Karpas-422 (cell line): ENCODE data around the gene WIPF2. TPM values are rescaled to one million over a fixed set of nuclear protein-coding genes. Genes with fewer than 3 reads are reported as not detected.

ENCODE experiments used
- DNase-seq: peaks from one replicate; pipeline ENCODE4 v3.0.0-alpha.2; 2015
- H2AFZ ChIP-seq: fragments of 200-600 bp; sonication (generic); 2 replicates; pipeline ENCODE4 v1.6.1; 2014; ENCODE audit warnings: antibody characterized with exemption, low read length, mixed read lengths
- H3K27ac ChIP-seq: fragments of 200-600 bp; sonication (generic); 2 replicates; pipeline ENCODE4 v1.5.1; 2014; ENCODE audit warnings: mild to moderate bottlenecking, low read length, moderate library complexity
- H3K27me3 ChIP-seq: fragments of 200-600 bp; sonication (generic); 2 replicates; pipeline ENCODE4 v1.6.1; 2014; ENCODE audit warnings: low read length, mixed read lengths
- H3K36me3 ChIP-seq: fragments of 200-600 bp; sonication (generic); 2 replicates; pipeline ENCODE4 v1.6.1; 2014; ENCODE audit warnings: low read length, mixed read lengths; ENCODE audit not compliant: insufficient read depth
- H3K4me1 ChIP-seq: fragments of 200-600 bp; sonication (generic); 2 replicates; pipeline ENCODE4 v1.6.1; 2014; ENCODE audit warnings: mild to moderate bottlenecking, low read length, mixed read lengths
- H3K4me2 ChIP-seq: fragments of 200-600 bp; sonication (generic); 2 replicates; pipeline ENCODE4 v1.6.1; 2014; ENCODE audit warnings: low read length, low read depth, mild to moderate bottlenecking; ENCODE audit not compliant: poor library complexity, severe bottlenecking
- H3K4me3 ChIP-seq: fragments of 200-600 bp; sonication (generic); 2 replicates; pipeline ENCODE4 v1.5.1; 2014; ENCODE audit warnings: mild to moderate bottlenecking, antibody characterized with exemption, low read length, mixed read lengths
- H3K79me2 ChIP-seq: fragments of 200-600 bp; sonication (generic); 2 replicates; pipeline ENCODE4 v1.6.1; 2014; ENCODE audit warnings: mild to moderate bottlenecking, low read length, mixed read lengths
- H3K9ac ChIP-seq: fragments of 200-600 bp; sonication (generic); 2 replicates; pipeline ENCODE4 v1.6.0; 2014; ENCODE audit warnings: low read length
- H3K9me2 ChIP-seq: fragments of 200-600 bp; sonication (generic), shearing (Covaris generic); replicated peaks from 2 replicates; pipeline ENCODE4 v1.6.0; 2014; ENCODE audit warnings: mild to moderate bottlenecking, low read length, moderate library complexity; ENCODE audit not compliant: insufficient read depth
- H3K9me3 ChIP-seq: fragments of 300-700, 200-600 bp; sonication (generic); 2 replicates; pipeline ENCODE4 v1.6.1; 2014; ENCODE audit warnings: low read length, mixed read lengths
- H4K20me1 ChIP-seq: fragments of 200-600 bp; sonication (generic); 2 replicates; pipeline ENCODE4 v1.6.1; 2014; ENCODE audit warnings: mild to moderate bottlenecking, antibody characterized with exemption, low read length, low read depth; ENCODE audit not compliant: insufficient read depth
- total RNA-seq: library from RNA; depleted of rRNA; stranded (reverse); fragments of >200 nt; shearing (Covaris generic); gene quantifications from 2 replicates; pipeline ENCODE4 v1.2.3, GENCODE V29; 2014; ENCODE audit warnings: low replicate concordance

WIPF2 gene
- total RNA-seq, 1 experiment from 2014 or later, result 19.0 TPM

DNA sequence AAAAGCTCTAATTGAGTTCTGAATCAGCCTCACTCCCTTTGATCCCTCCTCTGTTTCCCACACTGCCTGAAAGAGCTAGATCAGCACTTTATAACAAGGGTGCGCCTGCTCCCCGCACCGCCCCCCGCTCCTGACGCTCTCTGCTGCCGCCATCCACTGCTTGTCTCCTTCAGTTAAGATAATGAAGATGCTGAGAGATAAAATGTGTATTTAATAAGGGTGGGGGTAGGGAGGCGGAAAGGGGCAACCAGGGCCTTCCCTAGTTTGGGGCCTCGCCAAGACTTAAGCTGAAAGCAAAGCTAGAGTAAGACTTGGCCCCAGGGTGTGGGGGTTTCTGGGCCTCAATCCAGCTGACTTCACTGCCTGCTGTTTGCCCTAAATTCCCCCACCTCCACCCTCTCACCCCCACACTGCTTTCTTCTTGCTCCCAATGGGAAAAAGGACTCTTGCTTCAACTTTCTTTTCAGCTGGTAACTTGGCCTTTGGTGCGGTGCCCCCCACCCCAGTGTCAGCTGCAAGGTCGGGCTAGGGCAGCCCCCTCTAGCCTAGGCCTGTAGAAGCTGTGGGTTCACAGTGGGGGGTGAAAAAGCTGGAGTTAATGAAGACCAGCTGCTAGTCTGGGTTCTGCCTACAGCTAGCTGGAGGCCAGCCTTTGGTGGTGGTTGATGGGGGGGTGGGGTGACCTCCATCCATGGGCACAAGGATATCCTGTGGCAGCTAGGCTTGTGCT lies 88.1 kb downstream of the WIPF2 start:
- no peak overlapping the region for H3K9ac ChIP-seq

DNA sequence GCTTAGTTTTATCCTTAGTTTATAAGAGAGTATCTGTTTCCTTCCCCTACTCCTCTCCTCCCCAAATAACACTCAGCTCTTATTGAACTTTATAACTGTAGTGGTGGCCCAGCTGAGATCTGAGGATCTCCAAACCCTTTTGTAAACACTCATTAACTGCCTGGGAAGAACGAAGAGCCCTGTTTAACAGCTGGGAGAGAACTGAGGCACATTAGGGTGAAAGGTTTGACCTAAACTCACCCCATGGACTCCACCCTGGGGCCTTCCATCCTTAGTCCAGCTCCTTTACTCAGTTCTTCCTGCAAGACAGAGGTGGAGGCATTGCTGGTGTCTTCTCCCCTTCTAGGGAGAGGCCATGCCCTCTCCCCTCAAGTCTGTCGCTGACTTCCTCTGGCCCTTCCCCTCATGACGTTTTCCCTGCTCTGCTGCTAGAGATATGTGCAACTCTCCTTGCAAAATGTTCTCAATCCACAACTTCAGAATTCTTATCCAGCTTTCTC lies 88.7 kb downstream of the WIPF2 start:
- H3K9me3 ChIP-seq, result no peaks in the 10 kb centered on the region
- H3K4me1 ChIP-seq, result peaks cover 56% of the 10 kb centered on the region

More for the DNA sequence above, 88.1 kb downstream of the WIPF2 start:
- Histone ChIP-seq H3K27me3 (no peaks in the 10 kb centered on the region), H3K4me1 (peaks cover 49% of the 10 kb centered on the region), H3K27ac (no peak overlapping the region), H3K79me2 (no peaks in the 10 kb centered on the region), H4K20me1 (0 out of 2 replicates have a peak, but pooled peaks cover 5% of the 10 kb centered on the region), H3K9me2 (no peaks in the 10 kb centered on the region), H3K4me2 (no peak overlapping the region), H2AFZ (no peak overlapping the region), H3K9me3 (no peaks in the 10 kb centered on the region), H3K36me3 (peaks cover 20% of the 10 kb centered on the region; the same call in 1 of the 2 replicates), H3K4me3 (no peak overlapping the region)
- DNase-seq, result no peak

GRCh38 chr17:40309031-40309948 lies 90.2 kb downstream of the WIPF2 start, which contains the start of gene RARA:
Gene RARA, plus strand, starts transcription at chr17:40309180. Its CDS starts 22,039 bp downstream, at chr17:40331219.
- peak within 1 kb of the TSS; percentile 69 for H3K4me2 ChIP-seq
- no peaks in the 10 kb centered on the region for H3K27me3 ChIP-seq
- no peaks in the 10 kb centered on the region for H3K9me2 ChIP-seq
- 0 out of 2 replicates have a peak within 1 kb of the TSS, but pooled peaks have one; percentile 25 for H3K27ac ChIP-seq
- H3K4me3 ChIP-seq, result peak within 1 kb of the TSS; percentile 62; the same call in 1 of the 2 replicates
- H2AFZ ChIP-seq, result peak within 1 kb of the TSS; percentile 41; the same call in 1 of the 2 replicates
- H3K9ac ChIP-seq, result peak within 1 kb of the TSS; percentile 66
- peaks cover 71% of the 10 kb centered on the region for H3K4me1 ChIP-seq
- peak; percentile 78 for DNase-seq
- H3K36me3 ChIP-seq, result no peaks in the 10 kb centered on the region
- no peaks in the 10 kb centered on the region for H4K20me1 ChIP-seq
- H3K79me2 ChIP-seq, result no peaks in the 10 kb centered on the region
- no peaks in the 10 kb centered on the region for H3K9me3 ChIP-seq

More for the DNA sequence above, 88.7 kb downstream of the WIPF2 start:
- H3K79me2 ChIP-seq, result no peaks in the 10 kb centered on the region
- H3K9ac ChIP-seq, result no peak overlapping the region
- 0 out of 2 replicates have a peak, but pooled peaks cover 5% of the 10 kb centered on the region for H4K20me1 ChIP-seq
- H3K36me3 ChIP-seq, result peaks cover 13% of the 10 kb centered on the region; the same call in 1 of the 2 replicates
- H2AFZ ChIP-seq, result no peak overlapping the region
- H3K27ac ChIP-seq, result no peak overlapping the region
- no peak overlapping the region for H3K4me3 ChIP-seq
- H3K4me2 ChIP-seq, result no peak overlapping the region
- no peaks in the 10 kb centered on the region for H3K9me2 ChIP-seq
- H3K27me3 ChIP-seq, result no peaks in the 10 kb centered on the region
- no peak for DNase-seq

GRCh38 chr17:40309949-40310510 lies 90.9 kb downstream of the WIPF2 start:
- Histone ChIP-seq H3K79me2 (no peaks in the 10 kb centered on the region), H3K9ac (peak overlapping the region; percentile 66), H3K27ac (0 out of 2 replicates have a peak overlapping the region, but pooled peaks have one; percentile 25), H3K4me2 (peak overlapping the region; percentile 69), H3K4me1 (peaks cover 76% of the 10 kb centered on the region), H3K9me3 (no peaks in the 10 kb centered on the region), H3K4me3 (peak overlapping the region; percentile 62; the same call in 1 of the 2 replicates), H3K9me2 (no peaks in the 10 kb centered on the region), H3K27me3 (no peaks in the 10 kb centered on the region), H2AFZ (no peak overlapping the region), H3K36me3 (no peaks in the 10 kb centered on the region), H4K20me1 (no peaks in the 10 kb centered on the region)
- no peak for DNase-seq

DNA sequence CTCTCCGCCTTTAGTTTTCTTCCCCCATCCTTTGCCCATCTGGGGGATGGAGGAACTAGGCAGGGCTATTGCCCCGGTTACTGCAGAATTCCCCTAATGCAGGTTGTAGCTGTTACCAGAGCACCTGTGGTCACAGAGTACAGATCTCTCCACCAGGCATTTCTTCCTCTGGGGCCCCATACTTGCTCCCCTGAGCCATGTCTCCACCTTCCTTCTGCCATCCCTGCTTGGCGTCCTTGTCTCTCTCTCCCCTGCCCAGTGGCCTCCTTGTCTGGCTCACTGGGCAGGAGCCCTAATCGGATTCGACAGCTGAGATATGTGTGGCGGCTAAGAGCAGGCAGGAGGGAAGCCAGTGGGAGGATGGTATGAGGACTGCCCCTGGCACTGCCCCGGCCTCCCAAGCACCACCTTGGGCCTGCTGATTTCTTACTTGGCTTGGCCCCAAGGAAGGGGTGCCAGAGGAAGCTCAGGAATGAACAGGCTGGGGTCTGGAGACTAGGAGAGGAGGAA lies 91.8 kb downstream of the WIPF2 start:
- H3K9ac ChIP-seq, result peak overlapping the region; percentile 57
- no peak for DNase-seq

GRCh38 chr17:40311575-40311974 lies 92.5 kb downstream of the WIPF2 start:
- Histone ChIP-seq H3K9me3 (no peaks in the 10 kb centered on the region), H3K9ac (peak overlapping the region; percentile 57), H3K4me2 (peak overlapping the region; percentile 19), H2AFZ (no peak overlapping the region), H4K20me1 (no peaks in the 10 kb centered on the region), H3K4me3 (no peak overlapping the region), H3K4me1 (peaks cover 82% of the 10 kb centered on the region), H3K79me2 (no peaks in the 10 kb centered on the region), H3K9me2 (no peaks in the 10 kb centered on the region), H3K36me3 (no peaks in the 10 kb centered on the region), H3K27me3 (no peaks in the 10 kb centered on the region), H3K27ac (peak overlapping the region; percentile 47)
- no peak for DNase-seq

More for the DNA sequence above, 91.8 kb downstream of the WIPF2 start:
- Histone ChIP-seq H3K27me3 (no peaks in the 10 kb centered on the region), H3K79me2 (no peaks in the 10 kb centered on the region), H3K9me3 (no peaks in the 10 kb centered on the region), H4K20me1 (no peaks in the 10 kb centered on the region), H3K4me3 (no peak overlapping the region; the same call in 1 of the 2 replicates), H3K36me3 (no peaks in the 10 kb centered on the region), H3K27ac (no peak overlapping the region), H3K9me2 (no peaks in the 10 kb centered on the region), H3K4me1 (peaks cover 82% of the 10 kb centered on the region), H2AFZ (no peak overlapping the region), H3K4me2 (no peak overlapping the region)

- peak overlapping the region; percentile 19 for H3K4me2 ChIP-seq
- DNase-seq, result no peak
- H3K9me2 ChIP-seq, result no peaks in the 10 kb centered on the region
- H3K27ac ChIP-seq, result peak overlapping the region; percentile 47
- no peaks in the 10 kb centered on the region for H4K20me1 ChIP-seq
- no peaks in the 10 kb centered on the region for H3K36me3 ChIP-seq
- H3K9me3 ChIP-seq, result no peaks in the 10 kb centered on the region
- H2AFZ ChIP-seq, result no peak overlapping the region
- H3K4me3 ChIP-seq, result peak overlapping the region; percentile 24; the same call in 1 of the 2 replicates
- H3K27me3 ChIP-seq, result no peaks in the 10 kb centered on the region
- H3K79me2 ChIP-seq, result no peaks in the 10 kb centered on the region
- peaks cover 80% of the 10 kb centered on the region for H3K4me1 ChIP-seq
- H3K9ac ChIP-seq, result peak overlapping the region; percentile 57
These were observed 93.1 kb downstream of the WIPF2 start for GRCh38 chr17:40312131-40312731.
